ENCODE results near the gene SPTBN4. TPM values are rescaled to one million over a fixed set of nuclear protein-coding genes. Genes with fewer than 3 reads are reported as not detected.
A peak's percentile ranks its signal among the peaks of the same experiment; 100 is the strongest.
"Not testable (repeated sequence)": the region's sequence is repeated elsewhere in the genome, so short reads cannot be mapped to it uniquely, and the experiment has no call there.

The SPTBN4 gene
- total RNA-seq, 1 donor from 2014 or later, result 6.1 TPM

DNA sequence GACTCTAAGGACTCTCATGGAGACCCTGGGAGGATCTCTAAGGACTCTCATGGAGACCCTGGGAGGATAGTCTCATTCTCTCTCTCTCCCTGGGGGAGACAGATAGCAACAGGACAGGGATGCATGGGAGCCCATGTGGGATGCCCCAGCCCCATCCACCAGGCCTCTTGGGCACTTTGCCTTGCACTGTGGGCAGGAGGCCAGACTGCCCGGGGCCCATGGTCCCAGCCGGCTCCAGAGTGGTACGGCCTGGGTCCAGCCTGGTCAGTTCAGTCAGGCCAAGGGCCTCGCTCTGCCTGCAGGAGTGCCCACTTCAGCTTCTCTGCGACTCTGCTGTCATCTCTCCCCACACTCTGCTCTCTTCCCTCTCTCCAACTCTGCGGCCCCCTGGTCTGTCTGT, 61.3 kb downstream of the SPTBN4 start:
- no peak for DNase-seq (ENCODE audit: low spot score)

DNA sequence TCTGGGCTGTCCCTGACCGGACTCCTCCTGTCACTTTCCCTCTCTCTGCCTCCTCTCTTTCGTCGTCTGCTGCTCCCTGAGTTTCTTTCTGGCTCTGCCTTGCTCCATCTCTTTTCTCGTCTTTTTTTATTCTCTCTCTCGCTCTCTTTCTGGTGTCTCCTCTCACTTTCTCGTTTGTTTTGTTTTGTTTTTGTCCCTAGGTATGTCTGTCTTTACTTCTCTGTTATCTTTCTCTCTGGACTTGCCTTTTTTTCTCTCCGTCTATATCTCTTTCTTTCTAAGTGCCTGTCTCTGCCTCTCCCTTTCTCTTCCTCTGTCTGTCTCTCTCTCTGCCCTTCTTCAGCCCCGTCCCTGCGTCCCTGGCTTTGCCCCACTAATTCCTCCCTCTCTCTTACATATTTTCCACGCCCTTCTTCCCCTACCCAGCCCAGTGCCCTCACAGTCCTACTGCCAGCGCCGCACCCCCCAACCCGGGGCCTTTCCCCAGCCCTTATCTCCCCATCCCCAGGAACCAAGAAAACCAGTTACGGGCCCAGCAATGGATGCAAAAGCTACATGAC, 61.8 kb downstream of the SPTBN4 start:
- no peak for DNase-seq (ENCODE audit: low spot score)

DNA sequence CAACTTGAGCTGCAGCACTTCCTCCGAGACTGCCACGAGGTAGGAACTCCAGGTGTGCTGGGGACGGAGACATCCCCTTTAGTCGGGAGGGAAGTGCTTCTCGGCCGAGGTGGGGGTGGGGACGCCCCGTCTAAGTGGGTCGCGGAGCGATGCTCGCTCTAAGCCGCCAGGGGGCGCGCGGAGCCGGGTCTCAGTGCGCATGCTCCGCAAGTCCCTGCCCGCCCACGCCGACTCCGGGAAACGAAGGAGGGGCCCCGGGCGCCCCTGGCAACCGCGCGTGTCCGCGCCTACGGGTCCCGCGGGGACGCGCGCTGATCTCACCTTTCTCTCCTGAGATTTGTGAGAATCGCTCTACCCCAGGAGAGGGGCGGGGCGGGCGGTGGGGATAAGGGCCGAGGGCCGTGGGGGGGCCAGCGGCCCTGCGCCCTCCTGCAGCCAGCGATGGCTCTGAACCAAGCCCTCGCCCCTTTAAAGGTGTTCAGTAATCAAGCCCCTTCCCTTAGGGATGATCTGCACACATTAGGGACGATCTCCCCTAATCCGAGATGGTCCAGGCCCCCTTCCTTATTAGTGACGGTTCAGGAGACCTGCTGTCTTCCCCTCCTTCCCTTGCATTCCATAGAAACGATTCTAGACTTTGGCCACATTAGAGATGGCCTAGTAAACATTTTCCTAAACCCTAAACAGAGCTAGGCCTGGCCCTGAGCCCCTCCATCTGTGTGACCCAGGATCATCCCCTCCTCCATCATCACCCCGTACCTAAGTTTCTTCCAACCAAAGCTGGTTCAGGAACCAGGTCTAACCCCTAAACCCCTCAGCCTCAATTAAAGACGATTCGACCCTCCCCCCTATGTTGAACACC, 62.5 kb downstream of the SPTBN4 start:
- peak; percentile 97 for DNase-seq (ENCODE audit: low spot score)

DNA sequence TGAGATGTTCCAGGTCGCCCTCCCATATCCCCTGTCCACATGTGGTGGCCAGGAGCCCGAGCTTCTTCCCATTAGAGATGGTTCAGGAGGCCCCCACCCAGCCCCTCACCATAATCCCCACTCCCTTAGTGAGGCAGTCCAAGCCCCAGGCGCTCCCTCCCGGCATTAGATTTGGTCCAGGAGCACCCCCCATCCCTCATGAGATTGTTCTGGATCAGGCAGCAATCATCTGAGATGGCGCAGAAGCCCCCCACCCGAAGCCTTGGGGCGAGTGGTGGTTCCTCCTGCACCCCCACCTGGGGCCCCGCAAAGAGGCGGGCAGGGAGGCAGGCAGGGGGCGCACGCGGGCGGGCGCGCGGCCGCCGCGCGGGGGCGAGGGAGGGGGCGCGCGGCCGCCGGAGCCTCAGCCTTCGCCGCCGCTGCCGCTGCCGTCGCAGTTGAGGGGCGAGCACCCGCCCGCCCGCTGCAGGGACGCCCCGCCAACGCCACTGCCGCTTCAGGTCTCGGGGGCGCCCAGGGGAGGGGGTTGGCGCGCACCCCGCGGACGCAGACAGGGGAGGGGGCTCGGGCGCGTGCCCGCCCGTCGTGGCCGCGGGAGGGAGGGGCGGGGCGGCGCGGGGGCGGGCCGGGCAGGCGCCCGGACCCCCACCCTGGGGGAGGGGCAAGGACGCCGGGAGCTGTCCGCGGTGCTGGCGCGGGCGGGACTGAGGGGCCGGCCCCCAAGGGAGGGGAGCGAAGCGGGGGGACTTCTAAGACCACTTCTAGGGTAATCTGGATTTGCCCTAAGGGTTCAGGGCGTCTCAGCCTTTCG, 63.5 kb downstream of the SPTBN4 start:
- DNase-seq (ENCODE audit: low spot score), result no peak

DNA sequence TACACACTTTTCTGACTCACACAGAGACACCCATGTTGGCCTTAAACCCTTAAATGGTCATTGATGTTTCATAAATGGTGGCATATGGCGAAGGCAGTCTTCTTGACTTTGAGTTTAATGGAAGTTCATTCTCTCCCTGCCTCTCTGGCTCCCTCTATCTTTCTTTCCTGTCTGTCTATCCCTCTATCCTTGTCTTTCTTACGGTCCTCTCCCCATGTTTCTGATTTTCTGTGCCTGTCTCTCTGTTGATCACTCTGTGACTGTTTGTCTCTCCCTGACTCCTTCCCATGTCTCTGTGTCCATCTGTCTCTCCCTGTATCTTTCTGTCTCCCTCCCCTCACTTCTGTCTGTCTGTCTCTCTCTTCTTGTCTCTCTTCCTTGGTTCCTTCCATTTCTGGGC, 66.7 kb downstream of the SPTBN4 start:
- no peak for DNase-seq (ENCODE audit: low spot score)

DNA sequence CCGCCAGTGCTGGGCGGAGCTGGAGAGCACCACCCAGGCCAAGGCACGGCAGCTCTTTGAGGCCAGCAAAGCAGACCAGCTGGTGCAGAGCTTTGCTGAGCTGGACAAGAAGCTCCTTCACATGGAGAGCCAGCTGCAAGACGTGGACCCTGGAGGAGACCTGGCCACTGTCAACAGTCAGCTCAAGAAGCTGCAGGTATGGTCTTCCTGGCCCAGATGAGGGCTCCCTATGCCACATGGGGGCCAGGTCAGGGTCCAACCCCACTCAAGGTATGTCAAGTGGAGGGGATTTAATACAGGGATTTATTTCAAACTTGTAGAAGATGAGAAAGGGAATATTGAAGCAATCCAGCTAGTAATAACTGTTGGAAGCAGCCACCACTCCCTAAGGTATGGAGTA, 67.3 kb downstream of the SPTBN4 start:
- DNase-seq (ENCODE audit: low spot score), result no peak

DNA sequence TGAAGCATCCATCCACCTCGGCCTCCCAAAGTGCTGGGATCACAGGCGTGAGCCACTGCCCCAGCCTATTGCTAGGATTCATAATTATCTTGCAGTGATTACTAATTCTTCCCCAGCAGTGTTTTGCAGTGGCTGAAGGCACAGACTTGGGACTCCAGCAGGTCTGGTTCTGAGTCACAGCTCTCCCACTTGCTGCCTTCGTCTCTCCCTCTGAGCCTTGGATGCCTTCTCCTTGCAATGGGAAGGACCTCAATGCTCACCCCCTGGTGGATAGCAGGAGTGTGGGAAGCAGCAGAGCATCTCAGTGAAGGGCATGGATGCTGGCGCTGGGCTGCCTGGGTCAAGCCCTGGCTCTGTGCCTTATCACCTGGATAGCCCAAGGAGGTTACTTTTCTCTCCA, 72.3 kb downstream of the SPTBN4 start:
- DNase-seq (ENCODE audit: low spot score), result no peak

DNA sequence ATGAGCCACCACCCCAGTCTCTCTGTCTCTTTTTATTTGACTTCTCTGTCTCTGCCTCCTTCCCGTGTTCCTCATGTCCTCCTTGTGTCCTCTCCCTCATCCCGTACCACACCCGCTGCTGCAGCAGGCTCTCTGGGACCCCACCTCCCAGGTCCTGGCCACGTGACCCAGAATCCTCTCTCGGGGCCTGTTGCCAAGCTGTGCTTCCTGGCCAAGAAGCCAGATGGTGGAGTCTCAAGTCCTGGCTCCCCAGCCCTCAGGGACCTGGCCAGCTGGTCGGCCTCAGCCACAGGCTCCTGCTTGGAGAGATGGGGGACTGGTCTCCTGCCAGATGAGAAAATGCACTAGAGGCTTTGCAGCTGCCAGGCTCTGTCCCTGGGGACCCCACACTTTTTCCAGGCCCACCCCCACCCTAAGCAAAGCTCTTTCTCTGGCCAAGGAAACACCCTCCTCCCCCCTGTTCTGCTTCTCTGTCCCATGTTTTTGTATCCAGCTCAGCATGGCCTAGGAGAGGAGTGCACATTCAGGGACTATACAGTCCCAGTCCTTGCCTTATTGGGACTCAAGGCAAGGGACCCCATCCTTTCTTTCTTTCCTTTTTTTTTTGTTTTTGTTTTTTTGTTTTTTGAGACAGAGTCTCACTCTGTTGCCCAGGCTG, 75.5 kb downstream of the SPTBN4 start:
- DNase-seq (ENCODE audit: low spot score), result no peak

DNA sequence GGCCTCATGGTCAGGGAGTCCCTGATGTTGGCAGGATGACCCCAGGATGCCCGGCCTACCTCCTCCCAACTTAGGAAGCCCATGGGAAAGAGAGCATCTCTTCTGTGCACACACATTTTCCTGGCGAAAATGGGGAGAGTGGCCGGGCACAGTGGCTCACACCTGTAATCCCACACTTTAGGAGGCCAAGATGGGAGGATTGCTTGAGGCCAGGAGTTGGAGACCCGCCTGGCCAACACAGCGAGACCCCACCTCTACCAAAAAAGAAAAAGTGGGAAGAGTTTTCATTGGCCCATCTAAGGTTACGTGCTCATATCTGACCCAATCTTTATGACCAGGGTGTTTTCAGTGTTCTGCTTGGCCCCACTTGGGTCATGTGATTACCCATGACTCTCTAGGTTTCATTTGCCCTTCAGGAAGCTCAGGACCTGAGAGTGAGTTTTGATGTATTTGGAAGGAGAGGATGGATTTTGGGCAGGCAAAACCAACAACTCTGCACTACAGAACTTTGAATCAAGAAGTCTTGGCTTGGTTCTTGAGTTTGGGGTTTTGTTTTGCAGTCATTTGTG, 76.3 kb downstream of the SPTBN4 start:
- no peak for DNase-seq (ENCODE audit: low spot score)

DNA sequence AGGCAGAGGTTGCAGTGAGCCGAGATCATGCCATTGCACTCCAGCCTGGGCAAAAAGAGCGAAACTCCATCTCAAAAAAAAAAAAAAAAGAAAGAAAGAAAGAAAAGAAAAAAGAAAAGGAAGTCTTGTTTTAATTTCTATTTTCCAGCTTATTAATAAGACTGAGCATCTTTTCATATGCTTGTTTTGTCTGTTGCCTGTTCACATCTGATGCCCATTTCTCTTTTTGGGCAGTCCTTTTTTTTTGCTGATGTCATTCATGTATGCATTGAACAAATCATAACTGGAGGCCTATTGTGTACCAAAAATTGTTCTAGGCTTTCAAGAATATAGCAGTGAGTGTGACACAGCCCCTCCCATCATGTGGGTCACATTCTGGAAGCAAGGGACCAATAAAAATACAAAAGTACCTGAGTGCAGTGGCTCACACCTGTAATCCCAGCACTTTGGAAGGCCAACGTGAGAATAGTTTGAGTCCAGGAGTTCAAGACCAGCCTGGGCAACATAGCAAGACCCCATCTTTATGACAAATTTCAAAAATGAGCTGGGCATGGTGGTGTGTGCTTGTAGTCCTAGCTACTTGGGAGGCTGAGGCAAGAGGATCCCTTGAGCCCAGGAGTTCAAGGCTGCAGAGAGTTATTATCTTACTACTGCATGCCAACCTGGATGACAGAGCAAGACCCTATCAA, 79.5 kb downstream of the SPTBN4 start:
- DNase-seq (ENCODE audit: low spot score), result not testable (repeated sequence)

DNA sequence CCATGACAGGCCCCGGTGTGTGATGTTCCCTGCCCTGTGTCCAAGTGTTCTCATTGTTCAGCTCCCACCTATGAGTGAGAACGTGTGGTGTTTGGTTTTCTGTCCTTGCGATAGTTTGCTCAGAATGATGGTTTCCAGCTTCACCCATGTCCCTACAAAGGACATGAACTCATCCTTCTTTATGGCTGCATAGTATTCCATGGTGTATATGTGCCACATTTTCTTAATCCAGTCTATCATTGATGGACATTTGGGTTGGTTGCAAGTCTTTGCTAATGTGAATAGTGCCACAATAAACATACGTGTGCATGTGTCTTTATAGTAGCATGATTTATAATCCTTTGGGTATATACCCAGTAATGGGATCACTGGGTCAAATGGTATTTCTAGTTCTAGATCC, 80.4 kb downstream of the SPTBN4 start:
- DNase-seq (ENCODE audit: low spot score), result not testable (repeated sequence)

DNA sequence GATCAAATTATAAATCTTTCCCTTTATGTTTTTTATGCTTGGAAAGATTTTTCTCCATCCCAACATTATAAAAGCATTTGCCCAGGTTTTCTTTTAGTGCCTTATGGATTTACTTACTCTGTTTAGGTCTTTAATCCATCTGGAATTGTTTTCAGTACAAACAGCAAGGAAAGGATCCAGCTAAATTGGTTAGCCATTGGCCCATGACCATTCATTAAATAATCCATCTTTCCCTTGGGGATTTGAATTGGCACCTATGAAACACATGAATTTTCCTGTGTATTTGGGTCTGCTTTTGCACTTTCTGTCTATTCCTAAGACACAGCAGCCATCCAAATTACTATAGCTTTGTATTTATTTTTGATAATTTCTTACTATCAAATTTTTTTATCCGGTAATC, 81.0 kb downstream of the SPTBN4 start:
- DNase-seq (ENCODE audit: low spot score), result no peak

DNA sequence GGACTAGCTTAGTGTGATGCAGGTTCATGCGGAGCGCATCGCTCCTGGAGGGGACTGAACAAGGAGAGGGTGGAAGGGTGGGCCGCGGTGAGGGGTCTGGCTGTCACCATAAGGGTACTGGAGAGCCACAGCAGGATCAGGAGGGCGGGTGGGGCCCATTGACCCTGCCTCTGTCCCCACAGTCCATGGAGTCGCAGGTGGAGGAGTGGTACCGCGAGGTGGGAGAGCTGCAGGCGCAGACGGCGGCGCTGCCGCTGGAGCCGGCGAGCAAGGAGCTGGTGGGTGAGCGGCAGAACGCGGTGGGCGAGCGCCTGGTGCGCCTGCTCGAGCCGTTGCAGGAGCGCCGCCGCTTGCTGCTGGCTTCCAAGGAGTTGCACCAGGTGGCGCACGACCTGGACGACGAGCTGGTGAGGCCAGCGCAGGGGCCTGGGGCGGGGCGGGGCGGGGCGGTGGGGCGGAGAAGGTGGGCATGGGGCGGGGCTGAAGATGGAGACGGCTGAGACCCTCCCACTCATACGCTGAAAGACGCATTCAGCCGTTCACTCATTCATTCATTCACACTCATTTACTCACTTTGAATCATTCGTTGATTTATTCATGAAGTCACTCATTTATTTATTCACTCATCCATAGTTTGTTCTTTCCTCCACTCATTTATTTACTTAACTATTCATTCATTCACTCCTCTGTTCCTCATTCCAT, 82.4 kb downstream of the SPTBN4 start:
- DNase-seq (ENCODE audit: low spot score), result no peak

DNA sequence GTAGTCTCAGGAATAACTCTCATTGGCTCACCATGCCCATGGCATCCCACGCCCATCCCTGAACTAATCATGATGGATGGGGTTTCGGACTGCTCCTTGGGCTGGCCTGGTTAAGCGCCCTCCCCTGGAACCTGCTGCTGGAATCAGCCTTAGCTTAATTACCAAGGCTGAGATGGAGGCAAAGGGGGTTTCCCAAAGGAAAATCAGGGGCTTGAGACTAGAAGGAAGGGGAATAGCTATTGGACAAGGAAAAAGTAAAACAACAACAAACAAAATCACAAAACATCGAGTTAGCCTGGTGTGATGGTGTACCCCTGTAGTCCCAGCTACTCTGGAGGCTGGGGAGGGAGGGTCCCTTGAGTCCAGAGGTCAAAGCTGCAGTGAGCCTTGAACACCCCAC, 84.2 kb downstream of the SPTBN4 start:
- no peak for DNase-seq (ENCODE audit: low spot score)

DNA sequence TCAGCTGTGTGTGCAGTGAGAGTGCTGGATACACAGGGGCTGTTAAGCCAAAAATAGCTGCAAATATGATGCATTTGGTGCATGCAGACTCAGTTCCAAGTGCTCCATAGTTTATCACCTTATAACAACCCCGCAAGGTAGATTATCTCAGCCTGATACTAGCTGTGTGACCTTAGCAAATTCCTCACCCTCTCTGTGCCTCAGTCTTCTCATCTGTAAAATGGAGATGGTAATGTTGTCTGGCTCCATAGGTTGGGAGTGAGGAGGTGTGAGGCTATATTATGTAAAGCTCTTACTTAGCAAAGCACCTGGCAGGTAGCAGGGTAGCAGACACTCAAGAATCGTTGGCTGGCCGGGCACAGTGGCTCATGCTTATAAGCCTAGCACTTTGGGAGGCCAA, 86.0 kb downstream of the SPTBN4 start:
- no peak for DNase-seq (ENCODE audit: low spot score)

DNA sequence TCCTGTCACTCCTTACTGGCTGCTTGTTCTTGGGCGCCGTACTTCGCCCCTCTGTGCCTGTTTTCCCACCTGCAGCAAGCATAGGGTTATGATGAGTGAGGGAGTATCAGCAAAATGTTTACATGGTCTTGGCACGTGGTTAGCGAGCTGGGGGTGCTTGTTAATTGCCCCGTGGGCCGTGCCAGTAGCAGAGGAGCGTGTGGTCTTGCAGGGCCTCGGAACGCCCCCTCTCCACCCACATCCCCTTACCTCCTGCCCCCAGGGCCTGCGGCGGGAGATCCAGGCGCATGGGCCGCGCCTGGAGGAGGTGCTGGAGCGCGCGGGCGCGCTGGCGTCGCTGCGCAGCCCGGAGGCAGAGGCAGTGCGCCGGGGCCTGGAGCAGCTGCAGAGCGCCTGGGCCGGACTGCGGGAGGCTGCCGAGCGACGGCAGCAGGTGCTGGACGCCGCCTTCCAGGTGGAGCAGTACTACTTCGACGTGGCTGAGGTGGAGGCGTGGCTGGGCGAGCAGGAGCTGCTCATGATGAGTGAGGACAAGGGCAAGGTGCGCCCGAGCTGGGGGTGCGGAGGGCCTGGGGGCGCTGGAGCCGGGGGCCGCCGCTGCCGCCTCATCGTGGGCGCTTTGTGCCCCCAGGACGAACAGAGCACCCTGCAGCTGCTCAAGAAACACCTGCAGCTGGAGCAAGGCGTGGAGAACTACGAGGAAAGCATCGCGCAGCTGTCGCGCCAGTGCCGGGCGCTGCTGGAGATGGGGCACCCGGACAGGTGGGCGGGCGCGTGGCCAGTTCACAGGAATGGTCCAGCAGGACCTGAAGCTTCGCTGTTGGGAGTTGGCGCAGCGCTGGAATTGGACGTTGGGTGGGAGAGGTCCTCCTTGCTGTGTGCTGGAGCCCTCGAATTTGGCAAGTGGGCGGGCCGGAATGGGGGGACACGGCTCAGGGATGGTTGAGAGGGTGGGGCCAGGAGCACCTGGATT, 87.4 kb downstream of the SPTBN4 start:
- DNase-seq (ENCODE audit: low spot score), result no peak

DNA sequence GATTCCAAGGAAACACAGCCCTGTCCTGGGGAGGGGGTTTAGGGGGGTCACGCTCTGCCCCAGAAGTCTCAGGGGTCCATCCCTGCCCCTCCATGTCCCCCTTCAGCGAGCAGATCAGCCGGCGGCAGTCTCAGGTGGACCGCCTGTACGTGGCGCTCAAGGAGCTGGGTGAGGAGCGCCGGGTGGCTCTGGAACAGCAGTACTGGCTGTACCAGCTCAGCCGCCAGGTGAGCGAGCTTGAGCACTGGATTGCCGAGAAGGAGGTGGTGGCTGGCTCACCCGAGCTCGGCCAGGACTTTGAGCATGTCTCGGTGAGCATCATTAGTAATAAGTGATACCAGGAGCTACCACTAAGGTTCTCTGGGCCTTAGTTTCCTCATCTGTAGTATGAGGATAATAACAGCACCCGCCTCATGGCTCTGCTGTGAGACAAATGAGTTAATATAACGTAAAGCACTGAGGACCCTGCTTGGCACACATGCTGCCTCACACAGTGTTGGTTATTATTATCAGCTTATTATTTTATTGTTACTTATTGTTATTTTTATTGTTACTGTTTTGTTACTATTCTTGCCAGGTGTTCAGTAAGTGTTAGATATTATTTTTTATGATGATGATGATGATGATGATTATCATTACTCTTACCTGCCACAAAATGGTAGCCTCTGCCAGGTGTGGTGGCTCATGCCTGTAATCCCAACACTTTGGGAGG, 89.3 kb downstream of the SPTBN4 start:
- no peak for DNase-seq (ENCODE audit: low spot score)

DNA sequence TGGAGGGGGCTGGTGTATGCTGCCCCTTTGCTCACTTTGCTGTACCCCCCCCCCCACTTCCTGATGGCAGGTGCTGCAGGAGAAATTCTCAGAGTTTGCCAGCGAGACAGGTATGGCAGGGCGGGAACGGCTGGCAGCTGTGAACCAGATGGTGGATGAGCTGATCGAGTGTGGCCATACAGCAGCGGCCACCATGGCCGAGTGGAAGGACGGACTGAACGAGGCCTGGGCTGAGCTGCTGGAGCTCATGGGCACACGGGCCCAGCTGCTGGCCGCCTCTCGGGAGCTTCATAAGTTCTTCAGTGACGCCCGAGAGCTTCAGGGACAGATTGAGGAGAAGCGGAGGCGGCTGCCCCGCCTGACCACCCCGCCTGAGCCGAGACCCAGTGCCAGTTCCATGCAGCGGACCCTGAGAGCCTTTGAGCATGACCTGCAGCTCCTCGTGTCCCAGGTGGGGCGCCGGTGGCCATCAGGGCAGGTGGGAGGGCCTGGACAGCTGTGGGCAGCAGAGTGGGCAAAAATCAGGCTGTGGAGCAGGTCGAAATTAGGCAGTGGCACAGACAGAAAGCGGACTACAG, 90.2 kb downstream of the SPTBN4 start:
- DNase-seq (ENCODE audit: low spot score), result no peak

Measured in mesenteric fat pad (tissue), 1 donor.